SK-N-SH treated with all-trans-retinoic acid at 6 μM for 48 hours (cell line): ENCODE results near the gene AMACR.
A peak's percentile ranks its signal among the peaks of the same experiment; 100 is the strongest.

Source experiments
- ATAC-seq: fragments of 200-7000 bp; cut with Tn5 transposase; 3 replicates; pipeline ENCODE4 v1.9.1; 2020; ENCODE audit warnings: mild to moderate bottlenecking, moderate library complexity
- ARNTL ChIP-seq: fragments of 450-650 bp; formaldehyde crosslinking; IDR thresholded peaks from 2 replicates; pipeline ENCODE4 v1.5.0; 2020; ENCODE audit warnings: low read depth, mild to moderate bottlenecking, moderate library complexity, borderline replicate concordance
- BACH2 ChIP-seq: fragments of 250-450 bp; sonication (Bioruptor Pico); IDR thresholded peaks from 2 replicates; pipeline ENCODE4 v1.9.0; 2021; ENCODE audit warnings: mild to moderate bottlenecking, borderline replicate concordance
- CREB5 ChIP-seq: fragments of 250-450 bp; sonication (Bioruptor Pico); IDR thresholded peaks from 2 replicates; pipeline ENCODE4 v1.5.1; 2020; ENCODE audit warnings: low read depth, mild to moderate bottlenecking, moderate library complexity
- CSDC2 ChIP-seq: fragments of 250-450 bp; sonication (Bioruptor Pico); IDR thresholded peaks from 2 replicates; pipeline ENCODE4 v1.5.0; 2020; ENCODE audit warnings: mild to moderate bottlenecking, moderate library complexity
- CSRNP3 ChIP-seq: fragments of 250-450 bp; sonication (Bioruptor Pico); IDR thresholded peaks from 2 replicates; pipeline ENCODE4 v1.5.1; 2021; ENCODE audit warnings: mild to moderate bottlenecking, moderate library complexity
- ESRRG ChIP-seq: fragments of 250-450 bp; sonication (Bioruptor Pico); IDR thresholded peaks from 2 replicates; pipeline ENCODE4 v1.6.1; 2021; ENCODE audit warnings: mild to moderate bottlenecking
- GLIS3 ChIP-seq: fragments of 250-450 bp; sonication (Bioruptor Pico); IDR thresholded peaks from 2 replicates; pipeline ENCODE4 v1.5.0; 2020; ENCODE audit warnings: mild to moderate bottlenecking, moderate library complexity
- ISL1 ChIP-seq: fragments of 250-450 bp; sonication (Bioruptor Pico); IDR thresholded peaks from 2 replicates; pipeline ENCODE4 v2.1.2; 2022; ENCODE audit warnings: mild to moderate bottlenecking, moderate library complexity
- OSR1 ChIP-seq: fragments of 250-450 bp; sonication (Bioruptor Pico); IDR thresholded peaks from 2 replicates; pipeline ENCODE4 v1.8.0; 2022; ENCODE audit warnings: moderate library complexity, mild to moderate bottlenecking, inconsistent platforms
- PATZ1 ChIP-seq: fragments of 250-450 bp; sonication (Bioruptor Pico); IDR thresholded peaks from 2 replicates; pipeline ENCODE4 v1.8.0; 2020; ENCODE audit warnings: mild to moderate bottlenecking, moderate library complexity, borderline replicate concordance
- POU6F1 ChIP-seq: fragments of 250-450 bp; sonication (Bioruptor Pico); IDR thresholded peaks from 2 replicates; pipeline ENCODE4 v1.8.0; 2021; ENCODE audit warnings: low read depth, mild to moderate bottlenecking, moderate library complexity, borderline replicate concordance
- PPARA ChIP-seq: fragments of 250-450 bp; sonication (Bioruptor Pico); IDR thresholded peaks from 2 replicates; pipeline ENCODE4 v1.5.0; 2020; ENCODE audit warnings: mild to moderate bottlenecking, borderline replicate concordance
- RARB ChIP-seq: fragments of 250-450 bp; sonication (Bioruptor Pico); IDR thresholded peaks from 2 replicates; pipeline ENCODE4 v1.8.0; 2021; ENCODE audit warnings: mild to moderate bottlenecking, moderate library complexity
- SNAI2 ChIP-seq: fragments of 250-450 bp; sonication (Bioruptor Pico); IDR thresholded peaks from 2 replicates; pipeline ENCODE4 v1.5.0; 2020; ENCODE audit warnings: mild to moderate bottlenecking, moderate library complexity
- TCF4 ChIP-seq: fragments of 250-450 bp; sonication (Bioruptor Pico); IDR thresholded peaks from 2 replicates; pipeline ENCODE4 v1.8.0; 2021; ENCODE audit warnings: mild to moderate bottlenecking, moderate library complexity, borderline replicate concordance
- TOX ChIP-seq: fragments of 250-450 bp; sonication (Bioruptor Pico); IDR thresholded peaks from 2 replicates; pipeline ENCODE4 v1.8.0; 2021; ENCODE audit warnings: mild to moderate bottlenecking, moderate library complexity, borderline replicate concordance
- TSHZ2 ChIP-seq: fragments of 250-450 bp; sonication (Bioruptor Pico); IDR thresholded peaks from 2 replicates; pipeline ENCODE4 v1.5.0; 2020; ENCODE audit warnings: mild to moderate bottlenecking, moderate library complexity
- ZC3H10 ChIP-seq: fragments of 250-450 bp; sonication (Bioruptor Pico); IDR thresholded peaks from 2 replicates; pipeline ENCODE4 v1.5.1; 2021; ENCODE audit warnings: mild to moderate bottlenecking, moderate library complexity
- ZFP3 ChIP-seq: fragments of 250-450 bp; sonication (Bioruptor Pico); IDR thresholded peaks from 2 replicates; pipeline ENCODE4 v1.5.0; 2020; ENCODE audit warnings: mild to moderate bottlenecking, moderate library complexity
- ZFP30 ChIP-seq: fragments of 450-650 bp; formaldehyde crosslinking; IDR thresholded peaks from 2 replicates; pipeline ENCODE4 v1.5.0; 2022; ENCODE audit warnings: mild to moderate bottlenecking, moderate library complexity
- ZNF565 ChIP-seq: fragments of 450-650 bp; formaldehyde crosslinking; conservative IDR thresholded peaks from 2 replicates; pipeline ENCODE4 v1.5.0; 2020; ENCODE audit warnings: low read depth, mild to moderate bottlenecking, moderate library complexity
- ZNF70 ChIP-seq: fragments of 450-650 bp; formaldehyde crosslinking; IDR thresholded peaks from 2 replicates; pipeline ENCODE4 v1.5.0; 2020; ENCODE audit warnings: mild to moderate bottlenecking, moderate library complexity

AMACR gene

GRCh38 chr5:34053571-34054399, 45.9 kb upstream of the AMACR start:
- ATAC-seq = no peak; the same call in 2 of the 3 replicates
- TF ChIP-seq PPARA (CRISPR knock-in tag) (no peak), OSR1 (CRISPR knock-in tag) (no peak), SNAI2 (CRISPR knock-in tag) (no peak), GLIS3 (CRISPR knock-in tag) (no peak), PATZ1 (CRISPR knock-in tag) (no peak), TOX (CRISPR knock-in tag) (no peak), ARNTL (CRISPR knock-in tag) (no peak)

- peak; percentile 94 for ATAC-seq
- TF ChIP-seq ZC3H10 = no peak
- TF ChIP-seq ARNTL (CRISPR knock-in tag) = no peak
- TF ChIP-seq CSRNP3 (CRISPR knock-in tag) = no peak
- no peak for TF ChIP-seq PPARA (CRISPR knock-in tag)
- TF ChIP-seq GLIS3 (CRISPR knock-in tag) = no peak
Observed at GRCh38 chr5:34053133-34053532, 45.3 kb upstream of the AMACR start.

GRCh38 chr5:34051374-34051980, 43.6 kb upstream of the AMACR start:
- TF ChIP-seq ZNF565 (CRISPR knock-in tag) = no peak
- TF ChIP-seq ZC3H10 = no peak
- TF ChIP-seq TCF4 (CRISPR knock-in tag) = no peak
- no peak for TF ChIP-seq TSHZ2 (CRISPR knock-in tag)
- TF ChIP-seq CSRNP3 (CRISPR knock-in tag) = no peak
- no peak for TF ChIP-seq CREB5 (CRISPR knock-in tag)
- TF ChIP-seq RARB (CRISPR knock-in tag) = no peak
- TF ChIP-seq ZFP3 (CRISPR knock-in tag) = no peak
- TF ChIP-seq ZNF70 (CRISPR knock-in tag) = no peak
- no peak for TF ChIP-seq CSDC2 (CRISPR knock-in tag)
- TF ChIP-seq GLIS3 (CRISPR knock-in tag) = no peak
- TF ChIP-seq SNAI2 (CRISPR knock-in tag) = no peak
- TF ChIP-seq ESRRG = no peak
- TF ChIP-seq ARNTL (CRISPR knock-in tag) = no peak
- TF ChIP-seq ZFP30 (CRISPR knock-in tag) = no peak
- TF ChIP-seq BACH2 (CRISPR knock-in tag) = no peak
- TF ChIP-seq PPARA (CRISPR knock-in tag) = no peak
- no peak for TF ChIP-seq ISL1
- TF ChIP-seq POU6F1 (CRISPR knock-in tag) = no peak
- TF ChIP-seq OSR1 (CRISPR knock-in tag) = no peak
- ATAC-seq = no peak
